Lung (tissue), 12 donors: ENCODE results near the gene TCEA2. TPM values are rescaled to one million over a fixed set of nuclear protein-coding genes. Genes with fewer than 3 reads are reported as not detected.

Experiments
- ATAC-seq: fragments of 200-7000 bp; cut with Tn5 transposase; one replicate; pipeline ENCODE4 v1.9.1; 2020; ENCODE audit warnings: moderate number of reproducible peaks; ENCODE audit not compliant: insufficient read depth, low FRiP score
- DNase-seq, 3 donors: peaks; one replicate each; pipeline ENCODE4 v3.0.0-alpha.2; 2013 to 2017
- H3K27ac ChIP-seq, 2 donors: one replicate each; pipeline ENCODE4 v1.5.1; 2013; ENCODE audit warnings: mild to moderate bottlenecking in 2 of 2, moderate library complexity in 2 of 2, control low read depth in 1 of 2, inconsistent platforms in 1 of 2, low read depth in 1 of 2, low read length in 1 of 2
- H3K27me3 ChIP-seq, 3 donors: one replicate each; pipeline ENCODE4 v1.5.1; 2013; ENCODE audit warnings: low read length in 2 of 3; ENCODE audit not compliant: control insufficient read depth in 3 of 3, insufficient read depth in 3 of 3
- H3K36me3 ChIP-seq, 4 donors: one replicate each; pipeline ENCODE4 v1.5.1; 2013; ENCODE audit warnings: low read length in 4 of 4, mild to moderate bottlenecking in 1 of 4, moderate library complexity in 1 of 4; ENCODE audit not compliant: control insufficient read depth in 4 of 4, insufficient read depth in 4 of 4
- H3K4me1 ChIP-seq, 5 donors: one replicate each; pipeline ENCODE4 v1.5.1; 2013; ENCODE audit warnings: low read length in 5 of 5, mild to moderate bottlenecking in 2 of 5, moderate library complexity in 1 of 5; ENCODE audit not compliant: control insufficient read depth in 5 of 5, insufficient read depth in 5 of 5
- H3K4me3 ChIP-seq: one replicate; pipeline ENCODE4 v1.5.1; 2013; ENCODE audit warnings: mild to moderate bottlenecking, control low read depth, moderate library complexity
- H3K9ac ChIP-seq, 2 donors: one replicate each; pipeline ENCODE4 v1.5.1; 2013; ENCODE audit warnings: low read length in 2 of 2, control low read depth in 1 of 2; ENCODE audit not compliant: insufficient read depth in 1 of 2
- H3K9me3 ChIP-seq, 4 donors: one replicate each; pipeline ENCODE4 v1.5.1; 2013; ENCODE audit warnings: low read length in 3 of 4, mild to moderate bottlenecking in 1 of 4, moderate library complexity in 1 of 4; ENCODE audit not compliant: control insufficient read depth in 4 of 4, insufficient read depth in 3 of 4
- WGBS, 2 donors: extraction: QIAGEN DNeasy Blood & Tissue Kit; methylation state at CpG; one replicate each; pipeline ENCODE4 v1.1.7; 2013; 5-methylcytosine and 5-hydroxymethylcytosine counted together
- polyA plus RNA-seq, 2 donors: library from polyadenylated mRNA; stranded (reverse); fragments of 200-250 nt; gene quantifications; one replicate each; pipeline ENCODE4 v1.2.1, GENCODE V29; 2013
- total RNA-seq, 2 donors: library from RNA; depleted of rRNA in 1 of 2; stranded (reverse); fragments of >200 nt in 1 of 2; gene quantifications; one replicate each; pipeline ENCODE4 v1.2.1, GENCODE V29; 2014 to 2021
- TF ChIP-seq, protein P1 (sequence below): IDR thresholded peaks from 2 replicates; pipeline ENCODE4 v1.5.1; 2012; ENCODE audit warnings: mild to moderate bottlenecking; ENCODE audit errors: control extremely low read depth, extremely low read depth
- donor health status: control.
- donor health status: control.
- donor health status: Bipolar disorder and iron deficiency.
- donor health status: healthy.
- donor health status: DM: yes; HTN: yes; CAD: no.

TCEA2 gene
- total and polyA plus RNA-seq, 4 donors = 18.3 to 32.9 (median 30.7) TPM

DNA sequence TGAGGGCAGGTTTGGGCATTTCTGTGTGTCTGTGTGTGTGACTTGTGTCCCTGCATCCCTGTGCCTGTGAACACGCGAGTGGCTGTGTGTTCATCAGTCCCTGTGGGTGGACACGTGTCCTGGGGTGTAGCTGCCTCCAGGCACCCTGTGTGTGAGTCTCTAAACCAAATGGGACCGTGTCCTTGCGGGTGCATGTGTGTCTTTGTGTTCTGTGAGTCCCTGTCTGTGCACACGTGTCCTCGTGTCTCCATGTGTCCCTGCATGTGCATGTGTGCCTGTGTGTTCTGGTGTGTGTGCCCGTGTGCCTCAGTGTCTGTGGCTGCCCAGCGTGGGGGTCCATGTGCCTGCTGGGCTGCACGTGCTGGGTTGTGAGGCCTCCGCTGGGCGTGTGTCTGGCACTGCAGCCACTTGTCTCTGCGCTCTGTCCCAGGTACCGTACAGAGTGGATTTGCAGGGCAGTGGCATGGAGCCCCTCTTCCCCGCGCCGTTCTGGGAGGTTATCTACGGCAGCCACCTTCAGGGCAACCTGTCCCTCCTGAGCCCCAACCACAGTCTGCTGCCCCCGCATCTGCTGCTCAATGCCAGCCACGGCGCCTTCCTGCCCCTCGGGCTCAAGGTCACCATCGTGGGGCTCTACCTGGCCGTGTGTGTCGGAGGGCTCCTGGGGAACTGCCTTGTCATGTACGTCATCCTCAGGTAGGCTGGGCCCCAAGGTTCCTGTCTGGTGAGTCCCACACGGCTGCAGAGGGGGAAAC is 29.4 kb downstream of the TCEA2 start:
- no peaks in the 10 kb centered on the region for H3K36me3 ChIP-seq
- H3K4me3 ChIP-seq = no peak overlapping the region
- TF ChIP-seq, protein P1, sequence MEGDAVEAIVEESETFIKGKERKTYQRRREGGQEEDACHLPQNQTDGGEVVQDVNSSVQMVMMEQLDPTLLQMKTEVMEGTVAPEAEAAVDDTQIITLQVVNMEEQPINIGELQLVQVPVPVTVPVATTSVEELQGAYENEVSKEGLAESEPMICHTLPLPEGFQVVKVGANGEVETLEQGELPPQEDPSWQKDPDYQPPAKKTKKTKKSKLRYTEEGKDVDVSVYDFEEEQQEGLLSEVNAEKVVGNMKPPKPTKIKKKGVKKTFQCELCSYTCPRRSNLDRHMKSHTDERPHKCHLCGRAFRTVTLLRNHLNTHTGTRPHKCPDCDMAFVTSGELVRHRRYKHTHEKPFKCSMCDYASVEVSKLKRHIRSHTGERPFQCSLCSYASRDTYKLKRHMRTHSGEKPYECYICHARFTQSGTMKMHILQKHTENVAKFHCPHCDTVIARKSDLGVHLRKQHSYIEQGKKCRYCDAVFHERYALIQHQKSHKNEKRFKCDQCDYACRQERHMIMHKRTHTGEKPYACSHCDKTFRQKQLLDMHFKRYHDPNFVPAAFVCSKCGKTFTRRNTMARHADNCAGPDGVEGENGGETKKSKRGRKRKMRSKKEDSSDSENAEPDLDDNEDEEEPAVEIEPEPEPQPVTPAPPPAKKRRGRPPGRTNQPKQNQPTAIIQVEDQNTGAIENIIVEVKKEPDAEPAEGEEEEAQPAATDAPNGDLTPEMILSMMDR = no peak
- H3K9me3 ChIP-seq = no peaks in the 10 kb centered on the region
- H3K9ac ChIP-seq = no peak overlapping the region
- 54 to 68% methylated on average over 27 of the region's 27 CpGs for WGBS, 2 donors
- H3K4me1 ChIP-seq = no peaks in the 10 kb centered on the region
- H3K27me3 ChIP-seq = peaks cover 0 to 23% (median 5%) of the 10 kb centered on the region in 3 donors
- no peak for ATAC-seq
- no peak overlapping the region for H3K27ac ChIP-seq
- no peak for DNase-seq

DNA sequence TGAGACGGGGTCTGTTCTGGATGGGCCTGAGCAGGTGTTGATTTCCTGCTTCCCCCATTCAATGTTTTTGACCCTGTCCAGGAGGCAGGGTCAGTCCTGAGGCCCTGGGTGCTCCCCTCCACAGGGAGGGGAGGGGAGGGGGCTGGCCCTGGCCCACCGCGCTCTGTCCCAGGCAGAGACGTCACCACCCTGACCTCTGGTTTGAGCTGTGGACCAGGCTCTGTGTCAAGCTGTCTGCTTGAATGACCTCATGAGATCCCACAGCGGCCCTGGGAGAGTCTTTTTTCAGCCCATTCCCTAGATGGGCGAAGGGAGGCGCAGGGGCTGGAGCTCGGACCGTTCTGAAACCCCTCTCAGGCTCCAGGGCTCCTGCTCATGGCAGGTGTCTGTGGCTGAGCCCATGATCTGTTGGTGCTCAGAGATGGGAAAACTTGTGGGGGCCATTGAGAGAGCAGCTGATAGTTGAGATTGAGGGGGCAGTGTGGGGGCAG is 30.1 kb downstream of the TCEA2 start:
- 54 to 75% methylated on average over 9 of the region's 9 CpGs for WGBS, 2 donors
- Histone ChIP-seq H3K9ac (no peak overlapping the region), H3K9me3 (no peaks in the 10 kb centered on the region), H3K4me1 (no peaks in the 10 kb centered on the region), H3K27ac (no peak overlapping the region), H3K27me3 (peaks cover 0 to 19% (median 5%) of the 10 kb centered on the region in 3 donors), H3K36me3 (no peaks in the 10 kb centered on the region), H3K4me3 (no peak overlapping the region)
- no peak for DNase-seq
- TF ChIP-seq, protein P1 = no peak
- no peak for ATAC-seq

DNA sequence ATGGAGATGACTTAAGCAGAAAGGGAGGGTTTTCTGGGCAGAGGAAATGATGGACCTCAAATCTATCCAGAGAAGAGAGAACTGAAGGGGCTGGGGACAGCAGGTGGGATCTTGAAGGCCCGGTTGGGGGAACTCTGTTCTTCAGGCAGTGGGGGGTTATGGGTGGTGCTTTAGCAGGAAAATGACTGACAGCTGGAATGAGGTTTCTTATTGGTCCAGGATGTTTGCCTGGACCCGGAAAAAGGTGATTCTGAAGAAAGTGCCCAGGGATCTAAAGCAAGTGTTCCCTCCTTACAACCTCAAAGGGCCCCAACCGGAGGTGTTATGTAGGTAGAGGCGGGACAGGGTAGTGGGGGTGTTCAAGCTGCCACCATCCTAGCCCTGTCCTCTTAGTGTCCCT is 32.5 kb downstream of the TCEA2 start:
- H3K36me3 ChIP-seq = no peaks in the 10 kb centered on the region
- H3K9me3 ChIP-seq = no peaks in the 10 kb centered on the region
- TF ChIP-seq, protein P1 = no peak
- 80 to 95% methylated on average over 4 of the region's 4 CpGs for WGBS, 2 donors
- no peak overlapping the region for H3K27ac ChIP-seq
- H3K9ac ChIP-seq = no peak overlapping the region
- H3K4me3 ChIP-seq = no peak overlapping the region
- no peaks in the 10 kb centered on the region for H3K4me1 ChIP-seq
- ATAC-seq (no peak), DNase-seq (no peak)
- H3K27me3 ChIP-seq = peaks cover 0 to 5% (median 2%) of the 10 kb centered on the region in 3 donors

DNA sequence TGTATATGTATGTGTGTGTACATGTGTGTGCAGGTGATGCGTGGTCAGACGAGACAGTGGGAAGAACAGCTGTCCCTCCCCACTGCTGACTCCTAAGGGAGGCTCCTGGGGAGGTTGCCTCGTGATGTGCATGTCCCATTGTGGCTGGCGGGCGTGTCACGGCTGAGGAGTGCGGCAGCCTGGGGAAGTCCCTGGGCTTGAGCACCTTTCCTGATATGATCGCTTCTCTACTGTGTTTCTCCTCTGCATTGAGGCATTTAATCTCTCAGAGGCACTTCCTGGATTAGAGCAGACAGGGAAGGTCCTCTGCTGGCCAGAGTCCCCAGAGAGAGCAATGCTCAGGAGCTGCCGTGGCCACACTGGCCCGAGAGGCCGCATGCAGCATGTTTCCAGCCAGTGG is 32.9 kb downstream of the TCEA2 start:
- no peaks in the 10 kb centered on the region for H3K4me1 ChIP-seq
- no peak overlapping the region for H3K27ac ChIP-seq
- H3K27me3 ChIP-seq = peaks cover 0 to 9% (median 2%) of the 10 kb centered on the region in 3 donors
- no peaks in the 10 kb centered on the region for H3K9me3 ChIP-seq
- TF ChIP-seq, protein P1 = no peak
- ATAC-seq = no peak
- H3K9ac ChIP-seq = no peak overlapping the region
- 86 to 92% methylated on average over 11 of the region's 11 CpGs for WGBS, 2 donors
- no peak overlapping the region for H3K4me3 ChIP-seq
- no peak for DNase-seq
- H3K36me3 ChIP-seq = no peaks in the 10 kb centered on the region
